SU-DHL-6 (cell line): Measurements from ENCODE around the gene KCNMB2.

ENCODE experiments used
- EZH2phosphoT487 ChIP-seq: fragments of 200-600 bp; sonication (generic), shearing (Covaris generic); conservative IDR thresholded peaks from 2 replicates; pipeline ENCODE4 v1.6.1; 2018; ENCODE audit warnings: mild to moderate bottlenecking, antibody characterized with exemption, low read length, moderate library complexity, mixed read lengths
- TF ChIP-seq, protein P1 (sequence below): fragments of 200-600 bp; sonication (generic); IDR thresholded peaks from one replicate; pipeline ENCODE4 v1.5.1; 2017; ENCODE audit warnings: antibody characterized with exemption, mild to moderate bottlenecking, low read length, moderate library complexity; ENCODE audit not compliant: insufficient read depth, poor library complexity, severe bottlenecking

DNA sequence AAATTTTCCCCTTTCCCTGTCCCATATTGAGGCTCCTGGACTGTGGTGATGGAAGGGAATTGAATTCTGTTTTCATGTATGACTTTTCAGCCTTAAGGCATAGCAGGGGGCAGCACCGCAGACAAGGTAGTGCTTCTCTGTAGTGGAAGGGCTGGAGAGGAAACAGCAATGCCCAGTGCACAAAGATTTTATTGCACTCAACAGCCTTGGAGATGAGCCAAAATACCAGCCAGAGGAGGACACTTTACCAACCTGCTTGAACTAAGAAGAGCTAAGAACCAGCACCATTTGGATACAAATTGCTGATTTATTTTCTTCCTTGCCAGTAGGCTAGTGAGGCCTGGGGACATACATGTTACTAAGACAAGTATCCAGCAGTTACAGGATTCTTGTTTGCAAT, 98.7 kb downstream of the KCNMB2 start:
- TF ChIP-seq, protein P1, sequence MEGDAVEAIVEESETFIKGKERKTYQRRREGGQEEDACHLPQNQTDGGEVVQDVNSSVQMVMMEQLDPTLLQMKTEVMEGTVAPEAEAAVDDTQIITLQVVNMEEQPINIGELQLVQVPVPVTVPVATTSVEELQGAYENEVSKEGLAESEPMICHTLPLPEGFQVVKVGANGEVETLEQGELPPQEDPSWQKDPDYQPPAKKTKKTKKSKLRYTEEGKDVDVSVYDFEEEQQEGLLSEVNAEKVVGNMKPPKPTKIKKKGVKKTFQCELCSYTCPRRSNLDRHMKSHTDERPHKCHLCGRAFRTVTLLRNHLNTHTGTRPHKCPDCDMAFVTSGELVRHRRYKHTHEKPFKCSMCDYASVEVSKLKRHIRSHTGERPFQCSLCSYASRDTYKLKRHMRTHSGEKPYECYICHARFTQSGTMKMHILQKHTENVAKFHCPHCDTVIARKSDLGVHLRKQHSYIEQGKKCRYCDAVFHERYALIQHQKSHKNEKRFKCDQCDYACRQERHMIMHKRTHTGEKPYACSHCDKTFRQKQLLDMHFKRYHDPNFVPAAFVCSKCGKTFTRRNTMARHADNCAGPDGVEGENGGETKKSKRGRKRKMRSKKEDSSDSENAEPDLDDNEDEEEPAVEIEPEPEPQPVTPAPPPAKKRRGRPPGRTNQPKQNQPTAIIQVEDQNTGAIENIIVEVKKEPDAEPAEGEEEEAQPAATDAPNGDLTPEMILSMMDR = no peak
- no peak for TF ChIP-seq EZH2phosphoT487
